ENCODE data around the gene MAG. TPM values are rescaled to one million over a fixed set of nuclear protein-coding genes. Genes with fewer than 3 reads are reported as not detected.

Gene MAG
- total and polyA plus RNA-seq, 2 of the 13 experiments (the other 11 are each of a cell fraction or from before 2014, with no cell fraction given) = 0.20 to 1.3 TPM

GRCh38 chr19:35355791-35356460, 64.0 kb downstream of the MAG start:
- H3K4me3 ChIP-seq (replicated peaks in 1 of 3; ENCODE audit: insufficient read depth in 1 of 3, low read depth in 2 of 3, low read length in 3 of 3) = no peak overlapping the region
- BruUV-seq (replicated peaks) = no TSS peak
- ChIA-PET POLR2A (no interaction called here), CTCF (ENCODE audit: low intra/inter-chr PET ratio, low total read pairs) (no interaction called here)
- H3K4me1 ChIP-seq (ENCODE audit: insufficient read depth, low read length) = peaks cover 54% of the 10 kb centered on the region
- in situ Hi-C loops (cut with HindIII; ENCODE audit: extremely low pct_ligation_motif_present, low pct_unique_long_range_greater_than_20kb) (no loop called here), intact Hi-C loops (cut with micrococcal nuclease; ENCODE audit: unreplicated experiment) (no loop called here)
- no peaks in the 10 kb centered on the region for H3K9me3 ChIP-seq (ENCODE audit: low read length)
- H3K27me3 ChIP-seq (ENCODE audit: control insufficient read depth in 1 of 2, insufficient read depth in 2 of 2, low read length in 2 of 2) = no peaks in the 10 kb centered on the region; a peak in 1 of 5 replicates
- H3K4me2 ChIP-seq (ENCODE audit: low read depth, low read length) = no peak overlapping the region
- H3K9ac ChIP-seq (ENCODE audit: insufficient read depth, low read depth, low read length) = no peak overlapping the region
- H2AFZ ChIP-seq (ENCODE audit: low read length) = no peak overlapping the region
- no peaks in the 10 kb centered on the region for H3K36me3 ChIP-seq (replicated peaks in 1 of 2; ENCODE audit: control insufficient read depth in 1 of 2, insufficient read depth in 2 of 2, low read length in 2 of 2)
- FAIRE-seq (no peak), ATAC-seq (no peak), DNase-seq (ENCODE audit: low spot score) (no peak)
- TF ChIP-seq MLX (CRISPR knock-in tag; IDR thresholded peaks at IDR 0.05) = no peak
- TF ChIP-seq ZNF691 (CRISPR knock-in tag; IDR thresholded peaks at IDR 0.05; ENCODE audit: borderline replicate concordance, low read depth) = no peak
- no peak for TF ChIP-seq HOXA9 (CRISPR knock-in tag; IDR thresholded peaks at IDR 0.05; ENCODE audit: borderline replicate concordance)
- no peak for TF ChIP-seq GLI4 (CRISPR knock-in tag; IDR thresholded peaks at IDR 0.05; ENCODE audit: borderline replicate concordance)
- TF ChIP-seq POLR2G (IDR thresholded peaks at IDR 0.05; ENCODE audit: low read depth, low read length) = no peak
- TF ChIP-seq NCOA5 (CRISPR knock-in tag; IDR thresholded peaks at IDR 0.05) = no peak
- no peaks in the 10 kb centered on the region for H4K20me1 ChIP-seq (ENCODE audit: insufficient read depth, low read length)
- no peaks in the 10 kb centered on the region for H3K79me2 ChIP-seq (ENCODE audit: insufficient read depth, low read length)
- no peak overlapping the region for H3K27ac ChIP-seq (ENCODE audit: extremely low read length, insufficient read depth, low read length)
- 55% methylated on average over 5 of the region's 6 CpGs for WGBS (ENCODE audit: low lambda C conversion rate)
